Occipital lobe (tissue), 2 donors: Measurements from ENCODE around the gene EHD4. TPM values are rescaled to one million over a fixed set of nuclear protein-coding genes. Genes with fewer than 3 reads are reported as not detected.

Experiments used
- DNase-seq: peaks from one replicate; lab custom pipeline; 2025; lab: John Stamatoyannopoulos, UW
- total RNA-seq: library from RNA; depleted of rRNA; stranded (reverse); fragments of >200 nt; gene quantifications from one replicate; pipeline ENCODE4 v1.2.3, GENCODE V29; 2014

Gene EHD4
- total RNA-seq, 1 donor from 2014 or later, result 2.2 TPM

DNA sequence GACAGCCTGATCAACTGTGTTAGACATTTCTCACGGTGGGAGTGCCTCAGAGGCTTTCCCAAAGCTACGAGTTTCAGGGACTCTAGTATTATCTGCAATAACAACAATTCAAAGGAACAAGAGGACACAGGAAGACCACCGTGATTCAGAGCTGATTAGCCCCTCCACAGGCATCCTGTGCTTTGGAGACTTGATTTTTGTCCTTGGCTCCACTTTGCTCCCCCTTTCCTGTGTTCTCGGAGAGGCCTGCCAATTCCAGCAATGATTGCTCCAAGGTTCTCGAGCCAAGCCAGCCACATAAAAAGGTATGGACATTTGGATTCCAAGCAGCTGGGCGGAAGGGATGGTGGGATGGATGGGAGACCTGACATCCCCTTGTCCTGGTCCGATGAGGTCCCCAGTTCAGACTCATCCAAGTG lies 14.3 kb downstream of the EHD4 start:
- no peak for DNase-seq

DNA sequence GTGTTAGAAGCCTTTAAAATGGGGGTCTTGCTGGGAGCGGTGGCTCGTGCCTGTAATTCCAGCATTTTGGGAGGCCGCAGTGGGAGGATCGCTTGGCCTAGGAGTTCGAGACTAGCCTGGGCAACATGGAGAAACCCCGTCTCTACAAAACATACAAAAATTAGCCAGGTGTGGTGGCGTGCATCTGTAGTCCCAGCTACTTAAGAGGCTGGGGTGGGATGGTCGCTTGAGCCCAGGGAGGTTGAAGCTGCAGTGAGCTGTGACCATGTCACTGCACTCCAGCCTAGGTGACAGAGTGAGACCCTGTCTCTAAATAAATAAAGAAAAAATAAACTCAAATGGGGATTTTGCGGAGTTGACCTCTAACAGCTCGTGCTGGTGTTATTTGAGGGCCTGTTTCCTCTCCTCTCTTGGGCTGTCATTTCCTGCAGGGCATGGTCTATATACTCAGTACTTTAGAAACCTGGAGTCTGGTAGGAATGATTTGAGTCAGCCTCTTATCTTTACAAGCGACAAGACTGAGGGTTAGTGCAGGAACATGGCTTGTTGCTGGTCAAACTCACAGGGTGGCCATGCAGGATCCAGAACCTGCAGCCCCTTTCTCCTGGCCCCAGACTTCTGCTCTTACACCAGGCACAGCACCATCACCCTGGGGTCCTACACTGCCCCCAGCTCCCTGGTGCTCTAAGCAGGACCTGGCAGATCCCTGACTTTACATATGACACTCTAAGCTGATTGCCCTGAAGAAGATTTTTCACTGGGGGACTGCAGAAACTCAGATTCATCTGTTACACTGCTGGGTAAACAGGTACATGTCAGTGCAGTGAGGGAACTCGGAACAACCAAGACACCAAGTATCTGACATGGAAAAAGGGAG lies 15.1 kb downstream of the EHD4 start:
- DNase-seq, result no peak

DNA sequence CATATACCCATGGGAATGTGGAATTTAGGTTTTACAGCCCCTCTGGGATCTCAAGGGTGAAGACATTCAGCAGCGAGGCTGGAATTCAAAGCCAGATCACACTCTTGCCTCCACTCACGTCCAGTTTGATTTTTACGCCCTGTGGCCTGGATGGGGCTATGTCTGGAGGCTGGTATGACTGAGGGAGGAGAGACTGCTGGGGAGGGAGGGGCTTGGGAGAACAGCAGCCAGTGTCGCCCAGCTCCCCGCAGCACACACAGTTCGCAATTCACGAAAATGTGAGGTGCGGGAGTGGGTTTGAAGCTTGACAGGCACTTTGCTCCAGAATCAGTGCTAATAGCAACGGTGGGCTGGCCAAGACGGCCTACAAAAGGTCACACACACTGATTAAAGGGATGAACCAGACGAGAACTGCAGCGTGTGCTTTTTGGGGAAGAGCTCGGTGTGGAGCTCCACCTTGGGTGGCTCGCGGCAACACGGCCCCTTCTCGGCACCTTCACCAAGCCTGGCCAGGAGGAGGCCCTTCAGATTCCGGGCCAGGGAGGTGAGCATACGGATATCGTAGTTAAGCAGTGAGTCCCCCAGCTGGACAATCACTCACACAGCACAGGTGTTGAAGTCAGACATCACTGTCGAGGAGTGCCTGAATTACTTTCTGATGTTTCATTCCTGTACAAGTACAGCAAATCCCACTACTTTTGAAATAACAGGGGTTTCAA lies 16.4 kb downstream of the EHD4 start:
- DNase-seq, result no peak

GRCh38 chr15:41955100-41955499 lies 17.3 kb downstream of the EHD4 start:
- DNase-seq, result no peak

GRCh38 chr15:41954036-41954435 lies 18.3 kb downstream of the EHD4 start:
- no peak for DNase-seq

- no peak for DNase-seq
These were observed 20.3 kb downstream of the EHD4 start for GRCh38 chr15:41952013-41952563.

DNA sequence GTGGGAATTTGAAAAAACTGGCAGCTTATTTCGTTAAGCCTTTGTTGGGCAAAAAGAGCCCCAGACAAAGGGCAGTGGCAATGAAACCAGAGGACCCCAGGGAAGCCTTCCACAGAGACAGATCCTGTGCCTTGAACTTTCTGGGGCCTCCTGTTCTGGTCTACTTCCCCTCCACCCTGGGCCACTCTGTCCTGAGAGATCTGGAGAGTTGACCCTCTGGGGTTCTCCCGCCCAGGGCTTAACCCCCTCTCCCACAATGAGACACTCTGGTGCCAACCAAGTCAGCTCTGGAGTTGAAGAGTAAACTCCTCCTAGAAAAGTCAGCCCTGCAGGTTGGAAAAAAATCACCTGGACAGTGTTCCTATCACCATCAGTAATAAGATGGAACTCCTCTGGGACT lies 20.8 kb downstream of the EHD4 start:
- DNase-seq, result no peak

DNA sequence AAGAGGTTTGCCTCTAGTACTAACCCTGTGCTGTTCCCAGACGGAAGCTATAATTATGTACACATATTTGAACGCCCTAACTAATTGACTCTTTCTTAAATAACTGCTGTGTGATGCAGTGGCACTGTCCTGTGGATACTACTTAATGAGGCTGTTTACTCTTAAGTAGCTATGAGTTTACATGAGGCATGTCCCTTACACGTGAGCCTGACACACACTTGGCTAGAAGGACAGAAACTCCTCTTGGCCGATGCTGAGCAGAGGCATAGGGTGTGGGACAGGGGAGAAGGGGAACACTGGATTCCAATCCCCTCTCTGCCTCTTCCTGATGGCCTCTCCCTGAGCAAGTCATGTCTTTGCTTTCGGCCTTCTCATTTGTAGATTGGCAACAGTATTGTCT lies 21.9 kb downstream of the EHD4 start:
- DNase-seq, result no peak

DNA sequence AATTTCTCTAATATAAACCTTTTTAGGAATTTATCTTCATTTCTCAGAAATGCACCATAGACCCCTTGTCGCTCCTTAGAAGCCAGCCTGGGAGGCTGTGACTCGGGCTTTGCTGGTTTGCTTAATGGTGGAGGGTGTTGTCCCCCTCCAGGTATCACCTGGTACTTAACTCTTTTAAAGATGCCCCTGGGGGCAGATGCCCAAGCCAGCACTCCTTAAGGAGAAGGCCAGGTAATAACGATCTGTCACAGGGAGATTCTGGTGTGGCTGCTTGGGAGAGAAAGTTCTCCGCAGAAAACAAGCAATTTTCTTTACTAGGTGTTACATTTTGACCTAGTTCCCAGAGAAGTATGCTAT lies 22.3 kb downstream of the EHD4 start:
- DNase-seq, result no peak

DNA sequence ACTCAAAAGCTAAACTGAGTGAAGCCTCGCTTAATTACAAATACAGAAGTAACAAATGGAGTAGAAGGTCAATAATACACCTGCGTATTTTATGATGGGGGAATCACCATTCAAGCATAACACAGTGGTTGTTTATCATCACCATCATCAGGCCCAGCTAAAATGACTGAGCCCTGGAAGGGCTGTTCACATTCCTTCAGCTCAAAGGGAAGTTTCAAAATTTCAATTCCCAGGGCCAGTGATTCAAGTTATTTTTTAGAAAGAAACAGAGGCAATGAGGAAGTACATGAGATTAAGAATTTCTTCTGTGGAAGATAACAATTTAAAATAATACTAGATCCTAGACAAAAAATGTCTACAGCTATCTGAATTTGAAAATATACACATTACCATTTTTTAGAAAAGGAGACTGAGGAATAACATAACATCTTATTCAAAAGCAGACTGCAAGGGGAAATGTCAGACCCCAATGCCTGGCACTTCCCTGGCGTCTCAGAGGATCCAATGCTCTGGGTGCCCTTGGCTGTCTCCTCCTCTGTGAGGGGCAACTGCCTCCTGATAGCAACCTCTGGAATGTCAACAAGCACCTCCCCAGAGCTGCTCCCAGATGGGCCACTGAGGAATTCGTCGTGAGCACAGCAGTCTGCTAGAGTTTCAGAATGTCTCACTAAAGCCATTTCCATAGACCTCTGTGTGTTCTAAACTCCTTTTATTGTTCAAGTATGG lies 22.8 kb downstream of the EHD4 start:
- DNase-seq, result no peak

- no peak for DNase-seq
These were observed 23.9 kb downstream of the EHD4 start for GRCh38 chr15:41948490-41948889.

GRCh38 chr15:41946970-41947369 lies 25.4 kb downstream of the EHD4 start:
- DNase-seq, result no peak

GRCh38 chr15:41945731-41946130 lies 26.6 kb downstream of the EHD4 start:
- no peak for DNase-seq

DNA sequence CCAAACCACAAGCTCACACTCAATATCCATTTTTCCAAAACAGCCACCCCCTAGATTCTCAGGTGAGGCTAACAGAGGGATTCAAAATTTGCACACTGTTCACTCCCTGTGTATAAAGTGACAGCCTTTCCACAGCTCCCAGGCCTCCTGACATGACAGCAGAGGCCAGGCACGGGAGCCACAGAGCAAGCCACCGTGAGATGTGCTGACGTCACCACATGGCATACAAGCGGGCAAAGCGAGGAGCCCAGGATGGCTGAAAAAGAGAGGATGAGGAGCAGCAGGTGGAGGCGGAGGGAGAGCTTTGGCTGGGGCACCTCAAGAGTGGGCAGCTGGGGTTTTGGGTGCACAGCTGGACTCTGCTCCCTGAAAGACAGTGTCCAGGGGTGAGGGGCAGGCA lies 27.1 kb downstream of the EHD4 start:
- DNase-seq, result no peak

DNA sequence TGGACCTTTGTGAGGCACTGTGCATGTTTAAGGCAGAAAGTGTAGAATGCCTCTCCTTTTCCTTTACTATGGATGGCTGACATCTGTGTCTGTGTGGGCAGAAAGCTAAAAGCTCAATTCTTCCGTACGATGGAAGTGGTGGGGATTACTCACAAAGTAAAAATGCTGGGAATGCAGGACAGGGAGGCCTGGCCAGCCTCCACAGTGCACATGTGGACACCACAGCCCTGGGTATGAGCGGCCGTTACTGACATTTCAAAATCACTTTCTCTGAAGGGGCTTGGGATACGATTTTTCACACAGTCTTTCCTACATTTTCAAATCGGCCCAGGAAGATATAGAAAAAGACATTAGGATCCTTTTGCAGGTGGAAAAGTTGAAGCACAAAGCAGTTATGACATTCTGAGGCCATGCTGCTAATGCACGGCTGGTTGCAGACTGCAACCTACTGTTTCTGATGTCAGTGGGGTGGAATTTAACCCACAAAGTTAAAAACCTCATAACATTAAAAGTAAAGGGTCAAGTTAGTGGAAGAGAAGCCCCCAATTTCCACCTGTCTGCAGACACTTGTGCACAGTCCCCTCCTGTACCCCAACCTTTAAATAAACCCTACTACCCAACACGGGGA lies 27.9 kb downstream of the EHD4 start:
- DNase-seq, result no peak

DNA sequence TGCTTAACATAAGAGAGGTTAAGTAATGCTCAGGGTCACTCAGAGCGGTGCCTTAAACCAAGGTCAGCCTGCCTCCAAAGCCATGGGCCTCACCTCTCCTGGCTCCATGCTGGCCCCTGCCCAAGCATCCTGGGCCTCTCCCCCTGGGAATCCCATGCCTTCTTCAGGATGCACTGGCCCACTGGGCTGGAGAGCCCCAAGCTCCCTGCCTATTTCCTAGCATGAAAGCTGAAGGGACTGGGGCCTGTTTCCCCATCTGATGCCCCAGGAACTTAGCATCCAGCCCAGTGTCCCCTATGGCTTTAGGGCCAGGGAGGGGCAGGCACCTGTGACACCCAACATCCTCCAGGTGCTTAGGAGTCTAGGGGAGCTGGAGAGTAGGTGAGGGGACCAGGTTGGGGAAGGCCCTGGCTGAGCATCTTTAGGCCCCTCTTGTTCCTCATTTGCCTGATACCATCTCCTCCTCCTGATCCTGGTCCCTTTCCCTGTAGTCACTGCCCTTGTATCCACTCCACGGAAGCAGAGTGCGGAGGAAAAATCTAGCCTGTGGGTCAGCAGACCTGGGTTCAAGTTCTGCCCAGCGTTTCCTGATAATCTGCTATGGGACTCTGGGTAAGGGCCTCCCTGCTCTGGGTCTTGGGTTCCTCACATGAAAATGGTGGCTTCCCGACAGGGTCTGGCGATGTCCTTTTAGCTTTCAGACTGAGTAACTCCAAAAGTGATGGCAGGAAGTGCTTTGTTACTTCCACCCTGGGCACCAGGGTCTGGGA lies 28.6 kb downstream of the EHD4 start:
- DNase-seq, result no peak

DNA sequence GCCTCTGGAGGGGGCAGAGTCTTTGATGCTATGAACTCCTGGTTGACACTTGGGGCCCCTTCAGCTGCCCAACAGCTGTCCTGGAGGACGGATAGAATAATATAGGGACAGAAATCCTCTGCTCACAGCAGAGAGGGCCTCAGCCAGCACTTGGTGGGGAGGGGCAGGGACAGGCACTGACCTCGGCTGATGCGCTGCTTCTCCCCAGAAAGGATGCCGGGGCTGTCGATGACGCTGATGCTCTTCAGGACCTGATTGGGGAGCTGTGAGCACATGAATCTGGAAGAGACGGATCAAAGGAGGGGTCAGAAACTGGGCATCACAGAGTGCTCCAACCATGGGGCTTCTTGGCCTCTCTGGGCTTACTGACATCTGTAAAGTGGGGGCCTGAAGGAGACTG lies 29.5 kb downstream of the EHD4 start:
- DNase-seq, result no peak

GRCh38 chr15:41941644-41942415 lies 30.5 kb downstream of the EHD4 start:
- no peak for DNase-seq

- no peak for DNase-seq
These were observed 31.9 kb downstream of the EHD4 start for GRCh38 chr15:41940441-41940857.

DNA sequence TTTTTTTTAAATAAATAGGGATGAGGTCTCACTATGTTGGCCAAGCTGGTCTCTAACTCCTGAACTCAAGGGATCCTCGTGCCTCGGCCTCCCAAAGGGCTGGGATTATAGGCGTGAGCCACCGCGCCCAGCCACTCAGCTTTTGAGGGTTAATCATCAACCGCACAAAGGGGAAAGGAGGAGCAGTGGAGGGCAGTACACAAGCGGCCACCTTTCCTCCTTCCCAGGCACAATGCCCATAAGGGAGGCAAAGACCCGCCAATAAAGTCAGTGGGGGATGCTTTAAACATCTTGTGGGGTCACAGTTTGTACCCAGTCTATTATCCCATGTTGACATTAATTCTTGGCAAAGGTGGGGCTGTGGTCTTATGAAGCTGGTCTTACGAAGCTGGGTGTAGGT lies 32.4 kb downstream of the EHD4 start:
- no peak for DNase-seq
